Upper lobe of right lung (tissue), 1 donor: ENCODE measurements around the gene YIPF5. TPM values are rescaled to one million over a fixed set of nuclear protein-coding genes. Genes with fewer than 3 reads are reported as not detected.

ENCODE experiments used
- ATAC-seq: fragments of 200-7000 bp; cut with Tn5 transposase; one replicate; pipeline ENCODE4 v1.9.1; 2020; ENCODE audit warnings: mild to moderate bottlenecking, moderate library complexity
- DNase-seq: peaks from one replicate; pipeline ENCODE4 v3.0.0-alpha.2; 2020
- H3K27ac ChIP-seq: fragments of 200-600 bp; one replicate; pipeline ENCODE4 v1.8.0; 2022
- H3K27me3 ChIP-seq: fragments of 200-600 bp; one replicate; pipeline ENCODE4 v1.8.0; 2022; ENCODE audit warnings: mild to moderate bottlenecking
- H3K36me3 ChIP-seq: fragments of 200-600 bp; one replicate; pipeline ENCODE4 v1.8.0; 2022
- H3K4me1 ChIP-seq: fragments of 200-600 bp; one replicate; pipeline ENCODE4 v1.8.0; 2022
- H3K4me3 ChIP-seq: fragments of 200-600 bp; one replicate; pipeline ENCODE4 v1.8.0; 2022; ENCODE audit warnings: mild to moderate bottlenecking
- H3K9me3 ChIP-seq: fragments of 200-600 bp; one replicate; pipeline ENCODE4 v1.8.0; 2022
- CTCF ChIP-seq: fragments of 200-600 bp; IDR thresholded peaks from one replicate; pipeline ENCODE4 v1.8.0; 2022; ENCODE audit warnings: antibody characterized with exemption
- intact Hi-C: fragments of 100-400 bp; cut with DNase I; formaldehyde crosslinking; loops from one replicate; pipeline ENCODE4 v1.11.0; 2022
- total RNA-seq: library from RNA; stranded (reverse); fragmentation: NEBNext Ultra II Directional; extraction: Animal tissue kit (Norgen Biotek cat#: 25700); gene quantifications from one replicate; pipeline ENCODE4 v1.2.1, GENCODE V29; 2021
- donor health status: DM: no; HTN: yes; CAD: no; lungs with severe emphysema.

YIPF5 gene
- total RNA-seq, 1 donor from 2014 or later = 47.6 TPM

GRCh38 chr5:144191998-144192397, 21.5 kb upstream of the YIPF5 start:
- peak overlapping the region; percentile 12 for H3K4me3 ChIP-seq
- no peaks in the 10 kb centered on the region for H3K9me3 ChIP-seq
- peak; percentile 84 for ATAC-seq
- TF ChIP-seq CTCF = peak; percentile 54
- H3K27ac ChIP-seq = no peak overlapping the region
- H3K27me3 ChIP-seq = no peaks in the 10 kb centered on the region
- no peaks in the 10 kb centered on the region for H3K36me3 ChIP-seq
- DNase-seq = no peak
- intact Hi-C loops = no loop called here
- H3K4me1 ChIP-seq = peaks cover 20% of the 10 kb centered on the region

- Histone ChIP-seq H3K27me3 (no peaks in the 10 kb centered on the region), H3K27ac (no peak overlapping the region), H3K36me3 (no peaks in the 10 kb centered on the region), H3K9me3 (no peaks in the 10 kb centered on the region), H3K4me3 (peak overlapping the region; percentile 12), H3K4me1 (peaks cover 20% of the 10 kb centered on the region)
- intact Hi-C loops = no loop called here
- ATAC-seq (no peak), DNase-seq (no peak)
- TF ChIP-seq CTCF = no peak
These were observed 21.1 kb upstream of the YIPF5 start for GRCh38 chr5:144191531-144191930.

- ATAC-seq = peak; percentile 78
- intact Hi-C loops = no loop called here
These were observed 19.5 kb upstream of the YIPF5 start for GRCh38 chr5:144189800-144190429.

GRCh38 chr5:144187699-144188294, 17.3 kb upstream of the YIPF5 start:
- Histone ChIP-seq H3K4me3 (no peak overlapping the region), H3K4me1 (peaks cover 20% of the 10 kb centered on the region), H3K36me3 (no peaks in the 10 kb centered on the region), H3K9me3 (no peaks in the 10 kb centered on the region), H3K27ac (peak overlapping the region; percentile 17), H3K27me3 (no peaks in the 10 kb centered on the region)
- DNase-seq = peak; percentile 61
- ATAC-seq = peak; percentile 75
- intact Hi-C loops = no loop called here
- no peak for TF ChIP-seq CTCF

More at GRCh38 chr5:144189800-144190429, 19.5 kb upstream of the YIPF5 start:
- DNase-seq = peak; percentile 56
- TF ChIP-seq CTCF = no peak
- H3K4me1 ChIP-seq = peaks cover 20% of the 10 kb centered on the region
- no peaks in the 10 kb centered on the region for H3K36me3 ChIP-seq
- H3K27ac ChIP-seq = peak overlapping the region; percentile 39
- H3K9me3 ChIP-seq = no peaks in the 10 kb centered on the region
- H3K27me3 ChIP-seq = no peaks in the 10 kb centered on the region
- no peak overlapping the region for H3K4me3 ChIP-seq

- no peaks in the 10 kb centered on the region for H3K36me3 ChIP-seq
- H3K27me3 ChIP-seq = no peaks in the 10 kb centered on the region
- intact Hi-C loops = no loop called here
- DNase-seq (no peak), ATAC-seq (no peak)
- H3K27ac ChIP-seq = no peak overlapping the region
- peak; percentile 77 for TF ChIP-seq CTCF
- no peaks in the 10 kb centered on the region for H3K9me3 ChIP-seq
- no peak overlapping the region for H3K4me3 ChIP-seq
- H3K4me1 ChIP-seq = peaks cover 11% of the 10 kb centered on the region
These were observed 12.9 kb upstream of the YIPF5 start for GRCh38 chr5:144183254-144183889.
